Activated T-helper 9 cell treated with anti-CD3 and anti-CD28 coated beads, Interleukin-2, amount 50 U/mL, for 16 hours (primary cell): ENCODE measurements around the gene SFXN5.

Experiments
- DNase-seq: peaks from one replicate; pipeline ENCODE4 v3.0.0-alpha.2; 2020; ENCODE audit warnings: low read depth

Gene SFXN5

DNA sequence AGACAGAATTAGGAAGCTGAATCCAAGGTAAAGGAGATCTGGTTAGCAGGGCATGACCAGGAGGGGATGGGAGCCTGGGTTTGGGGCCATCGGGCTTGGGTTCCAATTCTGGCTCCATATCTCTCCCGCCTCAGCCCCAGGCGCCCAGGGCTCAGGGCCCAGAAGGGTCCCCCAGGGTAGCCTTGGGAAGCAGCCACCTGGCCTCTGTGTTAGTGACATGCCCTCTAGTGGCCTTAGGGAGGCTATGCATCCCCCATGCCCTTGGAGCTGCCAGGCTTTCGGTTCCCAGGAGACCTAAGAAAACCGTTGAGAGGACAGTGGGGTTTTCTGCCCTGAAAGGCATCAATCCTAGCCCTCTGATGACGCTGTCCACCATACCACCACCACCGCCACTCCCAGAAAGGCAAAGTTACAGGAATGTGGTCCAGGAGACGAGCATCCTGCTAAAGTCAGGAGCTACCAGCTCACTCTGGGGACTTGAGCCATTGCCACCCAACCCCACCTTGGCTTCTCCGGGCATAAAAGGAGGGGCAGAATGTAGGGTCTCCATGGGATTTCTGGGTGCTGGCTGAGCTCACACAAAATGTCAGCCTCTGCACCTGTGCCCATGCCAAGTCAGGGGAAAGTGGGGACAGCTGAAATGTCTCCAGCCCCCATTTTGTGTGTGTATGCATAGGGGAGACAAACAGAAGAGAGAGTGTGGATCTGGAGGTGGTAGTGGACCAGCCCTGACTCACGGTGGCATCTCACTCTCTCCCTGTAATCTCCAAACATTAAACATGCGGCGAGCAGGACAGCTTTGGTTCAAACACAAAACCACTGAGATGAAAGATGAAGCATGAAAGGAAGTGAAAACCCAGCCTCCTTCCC, 97.7 kb downstream of the SFXN5 start:
- DNase-seq, result no peak

DNA sequence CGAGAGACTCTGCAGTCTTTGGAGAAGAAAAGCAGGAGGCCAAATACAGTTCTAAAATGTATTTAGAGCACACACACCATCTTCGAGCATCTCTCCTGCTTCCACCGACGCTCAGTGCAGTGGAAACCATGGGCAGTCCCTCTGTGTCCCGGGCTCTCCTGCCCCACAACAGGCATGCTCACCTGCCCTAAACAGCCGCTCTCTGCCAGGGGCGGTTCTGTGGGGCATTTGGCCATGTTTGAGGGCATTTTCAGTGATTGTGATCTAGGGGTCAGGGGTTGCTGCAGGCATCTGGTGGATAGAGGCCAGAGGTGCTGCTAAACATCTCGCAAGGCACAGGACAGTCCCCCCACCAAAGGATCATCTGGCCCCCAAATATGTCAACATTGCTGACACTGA, 98.4 kb downstream of the SFXN5 start:
- no peak for DNase-seq

DNA sequence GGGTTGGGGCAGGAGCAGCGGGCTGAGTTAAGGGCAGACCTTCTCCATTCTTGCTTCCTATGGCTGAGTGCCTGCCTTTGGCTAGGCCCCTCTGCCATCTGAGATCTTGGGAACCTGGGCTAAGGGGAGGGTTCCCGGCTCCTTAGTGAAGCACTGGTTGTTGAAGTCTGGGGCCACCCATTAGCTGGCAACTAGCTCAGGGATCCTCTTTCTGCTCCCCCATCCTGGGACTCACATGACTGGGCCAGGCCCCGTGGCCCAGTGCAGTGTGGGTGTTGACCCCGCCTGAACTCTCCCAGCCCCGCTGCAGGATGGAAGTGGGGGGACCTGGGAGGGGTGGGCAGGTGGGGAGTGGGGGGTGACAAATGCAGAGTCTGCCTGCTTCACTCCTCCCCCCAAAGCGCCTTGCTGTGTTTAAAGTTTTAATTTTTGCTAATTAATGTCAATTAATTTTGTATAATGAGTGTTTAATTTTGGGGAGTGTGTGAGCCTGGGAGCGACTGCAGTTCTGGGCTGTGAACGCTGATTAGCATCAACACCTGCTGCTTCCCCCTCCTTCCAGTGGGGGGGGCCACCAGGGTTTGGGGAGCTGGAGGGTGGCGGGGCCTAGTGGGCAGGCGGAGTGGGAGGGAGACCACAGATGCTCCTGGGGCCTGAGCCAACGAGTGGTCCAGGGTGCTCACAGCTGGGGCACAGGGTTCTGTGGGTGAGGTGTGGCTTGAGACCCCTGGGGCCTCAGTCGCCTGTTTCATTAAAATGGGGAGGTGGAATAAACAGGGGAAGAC, 99.0 kb downstream of the SFXN5 start:
- no peak for DNase-seq

DNA sequence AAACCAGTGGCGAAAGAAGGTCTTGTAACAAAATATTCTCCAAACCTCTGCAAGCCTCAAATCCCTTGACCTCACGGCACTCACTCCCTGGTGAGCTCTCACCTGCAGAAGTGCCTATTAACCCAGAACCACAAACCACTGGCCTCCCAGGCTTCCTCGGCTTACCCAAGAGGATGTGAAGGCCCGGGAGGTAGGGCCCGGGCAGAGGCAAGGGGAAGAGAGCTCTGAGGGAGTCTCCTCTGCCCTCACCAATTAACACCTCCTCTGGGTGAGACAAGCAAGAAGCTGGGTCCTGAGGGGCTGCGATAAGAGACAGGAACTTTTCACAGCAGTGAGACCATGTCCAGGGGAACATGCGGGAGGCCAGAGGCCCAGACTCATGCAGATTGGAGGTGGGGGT, 100.5 kb downstream of the SFXN5 start:
- DNase-seq, result no peak

DNA sequence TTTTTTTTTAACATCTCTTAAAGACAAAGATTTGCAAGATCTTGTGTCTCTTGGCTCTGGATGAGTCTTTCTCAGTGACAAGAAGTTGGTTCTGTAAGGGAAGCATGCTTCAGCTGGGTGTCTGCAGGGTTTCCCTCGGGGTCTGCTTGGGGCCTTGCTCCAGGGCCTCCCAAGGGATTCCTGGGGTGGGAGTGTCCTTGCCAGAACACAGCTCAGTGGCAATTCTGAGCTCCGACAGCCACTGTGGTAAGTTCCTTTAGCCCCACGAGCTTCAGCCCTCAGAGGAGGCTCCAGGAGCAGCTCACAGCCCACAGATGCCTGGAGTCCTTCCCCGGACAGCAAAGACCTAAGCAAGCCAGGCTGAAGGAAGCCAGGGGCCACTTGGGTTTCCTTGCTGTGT, 101.8 kb downstream of the SFXN5 start:
- DNase-seq, result no peak

DNA sequence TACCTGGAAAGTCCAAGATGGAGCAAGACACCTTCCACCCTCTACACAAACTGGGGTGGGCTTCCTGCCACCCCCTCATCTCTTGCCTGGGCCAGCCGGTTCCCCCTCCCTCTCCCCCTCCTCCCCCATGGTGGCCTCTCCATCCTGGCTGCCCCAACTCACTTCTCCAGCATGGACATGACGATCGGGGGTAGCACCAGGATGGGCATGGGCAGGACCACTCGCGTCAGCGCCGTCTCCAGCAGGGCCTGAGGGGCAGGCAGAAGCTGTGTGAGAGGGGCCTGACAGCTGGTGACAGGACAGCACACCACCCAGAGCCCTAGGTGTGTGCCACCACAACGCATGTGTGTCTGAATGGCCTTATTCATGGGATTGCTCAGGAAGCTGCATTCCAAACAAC, 103.2 kb downstream of the SFXN5 start:
- DNase-seq, result no peak

DNA sequence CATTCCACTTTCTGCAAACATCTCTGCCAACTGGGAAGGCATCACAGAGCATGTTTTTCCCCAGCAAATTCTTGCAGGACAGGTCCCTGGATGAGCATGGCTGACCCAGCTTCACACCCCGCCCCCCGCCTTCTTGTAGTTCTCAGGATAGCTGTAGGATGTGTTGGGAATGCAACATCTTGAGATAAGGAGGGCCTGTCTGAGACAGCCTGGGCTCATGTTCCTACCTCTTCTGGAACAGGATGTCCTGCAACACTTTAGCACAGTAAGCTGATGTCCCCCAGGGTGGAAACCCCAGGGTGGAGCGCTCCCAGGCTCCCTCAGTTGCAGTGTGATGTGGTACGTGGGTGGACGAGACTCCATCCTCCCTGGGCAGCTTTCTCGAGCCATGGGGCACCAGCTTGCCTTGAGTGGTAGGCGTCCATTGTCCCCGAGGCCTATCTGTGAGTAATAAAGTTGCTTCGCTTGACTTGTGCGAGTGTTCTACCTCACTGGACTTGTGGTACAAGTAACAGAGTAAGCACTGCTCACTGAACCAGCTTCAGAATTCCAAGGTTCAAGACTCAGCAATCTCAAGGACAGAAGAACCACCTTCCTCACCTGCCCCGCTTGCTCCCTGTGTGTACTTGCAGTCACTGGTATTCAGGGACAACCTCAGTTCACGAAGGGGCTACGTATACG, 105.6 kb downstream of the SFXN5 start:
- no peak for DNase-seq

DNA sequence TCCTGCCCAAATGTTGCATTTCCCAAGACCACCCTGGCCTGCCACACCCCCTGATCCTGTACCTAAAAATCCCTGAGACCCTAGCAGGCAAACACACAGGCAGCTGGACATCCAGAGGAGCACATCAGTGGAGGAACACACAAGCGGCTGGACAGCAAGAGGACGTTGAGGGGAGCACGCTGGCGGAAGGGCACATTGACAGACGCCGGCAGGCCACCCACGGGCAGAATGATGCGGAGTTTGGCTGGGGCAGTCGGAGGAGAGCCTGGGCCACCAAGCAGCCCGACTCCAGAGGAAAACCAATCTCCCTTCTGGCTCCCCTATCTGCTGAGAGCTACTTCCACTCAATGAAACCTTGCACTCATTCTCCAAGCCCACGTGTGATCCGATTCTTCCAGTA, 106.5 kb downstream of the SFXN5 start:
- no peak for DNase-seq

DNA sequence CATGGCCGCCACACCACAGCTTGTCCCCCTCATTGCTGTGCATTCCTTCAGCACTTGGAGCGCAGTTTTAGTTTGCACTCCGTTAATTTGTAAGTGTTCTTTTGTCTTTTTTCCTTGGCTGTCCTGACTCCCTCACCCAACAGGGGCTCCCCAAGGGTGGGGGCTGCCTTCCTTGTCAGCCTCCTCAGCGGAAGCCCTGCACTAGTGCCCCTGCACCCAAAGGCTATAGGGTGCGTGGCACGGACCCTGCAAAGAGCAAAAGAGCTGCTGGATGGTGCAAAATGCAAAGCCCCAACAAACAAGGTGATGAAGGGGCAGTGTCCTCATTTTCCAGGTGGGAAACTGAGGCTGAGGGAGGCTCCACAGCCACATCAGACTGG, 107.4 kb downstream of the SFXN5 start:
- DNase-seq, result no peak

DNA sequence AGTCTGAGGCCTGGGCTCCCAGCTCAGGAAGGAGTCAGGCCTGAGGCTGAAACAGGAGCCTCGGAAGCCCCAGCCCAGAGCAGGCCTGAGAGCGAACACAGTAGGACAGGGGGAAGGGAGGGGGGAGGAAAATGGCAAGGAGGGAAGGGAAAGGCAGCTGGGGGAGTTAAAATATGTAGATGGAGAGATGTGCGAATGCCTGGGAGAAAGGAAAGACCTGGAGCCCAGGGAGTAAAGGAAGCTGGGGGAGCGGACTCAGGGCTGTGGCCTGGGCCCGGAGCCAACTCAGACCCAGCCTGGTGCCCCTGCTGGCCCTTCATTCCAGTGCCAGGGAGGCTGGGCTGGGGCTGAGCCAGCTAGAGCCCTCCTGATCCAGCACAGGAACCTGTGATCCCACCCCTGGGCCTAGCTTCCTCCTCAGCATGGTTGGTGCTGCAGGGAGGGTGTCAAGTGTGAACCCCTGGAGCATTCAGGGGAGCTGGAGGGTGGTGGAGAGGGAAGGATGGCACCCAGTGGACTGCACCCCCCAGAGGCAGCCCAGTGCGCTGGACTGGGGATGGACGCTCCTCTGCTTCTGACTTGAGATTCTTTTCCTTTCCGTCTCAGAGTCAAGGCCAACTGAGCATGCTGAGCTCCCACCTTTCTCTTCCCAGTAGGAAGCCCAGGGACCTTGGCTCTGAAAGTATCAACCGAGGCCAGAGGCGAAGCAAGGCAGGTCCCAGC, 107.9 kb downstream of the SFXN5 start:
- no peak for DNase-seq

DNA sequence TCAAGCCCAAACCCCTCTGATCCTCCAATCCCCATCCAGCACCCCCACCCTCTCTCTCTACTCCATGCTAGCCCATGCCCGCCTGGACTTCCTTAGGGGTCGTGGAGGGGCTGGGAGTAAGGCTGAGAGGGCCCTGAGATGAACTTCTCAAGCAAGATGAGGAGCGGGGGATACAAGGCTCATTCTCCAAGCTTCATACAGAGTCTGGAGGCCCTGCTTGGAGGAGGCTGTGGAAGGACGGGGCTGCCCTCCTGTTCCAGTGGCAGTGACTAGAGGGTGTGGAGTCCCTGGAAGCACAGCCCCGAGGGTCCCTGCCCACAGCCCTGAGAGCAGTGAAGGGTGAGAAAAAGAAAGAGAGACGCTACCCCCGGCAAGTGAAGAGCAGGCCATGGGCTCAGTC, 108.6 kb downstream of the SFXN5 start:
- DNase-seq, result no peak

DNA sequence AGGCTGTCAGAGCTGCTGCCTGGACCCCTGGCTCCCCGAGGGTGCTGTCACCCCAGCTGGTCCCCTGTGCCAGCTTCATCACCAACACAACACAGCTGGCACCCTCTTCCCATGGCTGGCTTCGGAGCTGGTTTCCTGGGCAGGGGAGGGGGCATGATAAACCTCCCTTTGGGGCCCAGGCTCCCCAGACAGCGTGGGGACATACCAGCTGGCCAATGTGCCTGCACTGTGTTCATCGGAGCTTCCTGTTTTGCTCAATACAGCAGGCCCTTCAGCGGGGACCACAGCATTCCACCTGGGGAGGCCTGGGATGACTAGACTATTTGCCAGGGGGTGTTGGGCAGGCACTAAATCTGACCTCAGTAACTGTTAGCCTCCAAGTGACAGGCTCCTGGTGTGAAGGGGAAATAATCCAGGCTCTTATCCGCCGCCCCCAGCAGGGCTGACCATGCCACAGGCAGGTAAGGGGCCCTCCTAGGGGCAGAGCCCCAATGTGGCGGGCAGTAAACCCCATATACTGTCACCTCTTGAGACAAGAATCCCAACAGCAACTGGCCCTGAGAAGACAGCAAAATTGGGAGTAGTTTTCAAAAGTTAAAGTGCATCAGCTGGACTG, 109.6 kb downstream of the SFXN5 start:
- DNase-seq, result no peak

DNA sequence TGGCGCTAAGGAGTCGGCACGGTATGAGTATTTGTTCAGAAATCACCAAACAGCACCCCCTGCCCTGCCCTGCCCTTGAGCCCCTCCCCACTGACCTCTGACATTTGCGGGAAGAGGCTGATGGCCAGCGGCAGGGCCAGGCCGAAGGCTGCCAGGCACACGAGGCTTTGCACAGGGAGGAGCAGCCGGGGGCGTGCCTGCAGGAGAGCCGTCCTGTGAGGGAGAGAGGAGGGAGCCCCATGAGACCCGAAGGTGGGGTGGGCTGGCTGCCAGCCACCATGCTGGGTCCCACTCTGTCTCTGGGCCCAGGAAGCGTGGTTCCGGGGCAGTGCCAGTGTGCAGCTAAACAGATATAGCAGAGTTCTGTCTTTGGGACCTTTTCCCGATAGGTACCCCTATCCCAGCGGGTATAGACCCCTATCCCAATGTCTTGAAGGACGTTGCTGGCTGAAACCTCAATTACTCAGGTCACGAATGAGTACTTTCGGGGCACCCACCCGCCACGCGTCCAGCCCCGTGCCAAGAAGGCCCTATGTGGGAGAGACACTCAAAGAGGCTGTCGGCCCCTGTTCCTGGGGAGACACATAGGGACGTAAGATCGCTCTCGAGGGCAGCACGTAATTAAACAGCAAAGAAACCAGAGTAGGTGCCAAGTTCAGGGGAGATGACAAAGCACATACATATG, 110.3 kb downstream of the SFXN5 start:
- no peak for DNase-seq

DNA sequence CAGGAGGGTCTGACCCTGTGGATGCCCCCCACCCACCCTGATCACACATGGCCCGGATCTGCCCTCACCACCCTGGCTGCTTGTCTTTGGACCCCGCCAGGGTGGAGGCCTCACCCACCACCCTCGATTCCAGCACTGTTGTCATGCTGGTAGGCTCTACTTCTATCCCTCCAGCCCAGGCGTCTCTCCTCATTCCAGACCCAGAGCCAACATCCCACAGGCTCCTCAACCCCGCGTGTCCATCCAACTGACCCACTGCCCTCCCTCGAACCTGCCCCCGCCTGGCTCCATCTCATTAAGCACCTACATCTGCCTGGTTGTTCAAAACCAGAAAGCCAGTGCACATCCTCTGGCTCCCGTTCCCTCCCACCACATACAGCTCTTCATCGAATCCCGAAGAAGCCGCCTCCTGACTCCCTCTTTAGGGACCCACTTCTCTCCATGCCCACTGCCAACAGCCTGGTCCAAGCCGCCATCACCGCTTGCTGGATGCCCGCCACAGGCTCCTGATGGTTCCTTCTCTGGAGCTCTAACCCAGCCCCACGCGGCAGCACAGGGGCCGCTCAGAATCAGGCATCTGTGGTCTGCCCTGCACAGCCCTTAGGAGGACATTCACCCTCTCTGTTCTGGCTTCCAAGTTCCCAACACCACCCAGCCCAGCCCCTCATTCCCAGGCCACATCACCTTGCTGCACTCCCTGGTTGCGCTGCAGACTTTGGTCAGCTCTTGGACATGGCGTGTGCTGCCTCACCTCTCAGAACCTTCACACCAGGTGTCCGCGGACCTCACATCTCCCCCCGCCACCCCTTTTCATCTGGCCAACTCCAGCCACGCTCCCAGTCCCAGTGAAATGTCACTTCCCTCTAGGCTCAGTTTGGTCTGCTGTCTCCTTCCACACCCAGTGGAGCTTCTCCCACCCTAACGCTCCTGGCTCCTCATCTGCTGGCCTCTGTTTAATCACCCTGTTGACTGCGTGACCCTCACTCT, 111.2 kb downstream of the SFXN5 start:
- no peak for DNase-seq

DNA sequence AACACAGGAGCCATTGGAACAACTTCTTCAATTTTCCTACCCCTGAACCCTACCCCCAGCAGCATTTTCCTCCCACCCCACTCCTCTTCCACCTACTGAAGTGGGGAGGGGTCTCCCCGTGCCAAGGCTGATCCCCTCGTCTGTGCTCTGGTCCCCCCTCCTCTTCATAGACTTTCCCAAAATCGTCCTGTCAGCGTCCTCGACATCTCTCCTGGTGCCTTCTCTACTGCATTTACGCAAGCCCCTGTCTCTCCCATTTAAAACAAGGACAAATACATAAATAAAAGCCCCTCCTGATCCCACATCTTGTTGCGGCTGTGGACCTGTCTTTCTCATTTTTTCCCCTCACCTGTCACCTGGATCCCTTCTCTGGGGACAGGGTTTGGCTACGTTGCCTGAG, 112.0 kb downstream of the SFXN5 start:
- DNase-seq, result no peak

DNA sequence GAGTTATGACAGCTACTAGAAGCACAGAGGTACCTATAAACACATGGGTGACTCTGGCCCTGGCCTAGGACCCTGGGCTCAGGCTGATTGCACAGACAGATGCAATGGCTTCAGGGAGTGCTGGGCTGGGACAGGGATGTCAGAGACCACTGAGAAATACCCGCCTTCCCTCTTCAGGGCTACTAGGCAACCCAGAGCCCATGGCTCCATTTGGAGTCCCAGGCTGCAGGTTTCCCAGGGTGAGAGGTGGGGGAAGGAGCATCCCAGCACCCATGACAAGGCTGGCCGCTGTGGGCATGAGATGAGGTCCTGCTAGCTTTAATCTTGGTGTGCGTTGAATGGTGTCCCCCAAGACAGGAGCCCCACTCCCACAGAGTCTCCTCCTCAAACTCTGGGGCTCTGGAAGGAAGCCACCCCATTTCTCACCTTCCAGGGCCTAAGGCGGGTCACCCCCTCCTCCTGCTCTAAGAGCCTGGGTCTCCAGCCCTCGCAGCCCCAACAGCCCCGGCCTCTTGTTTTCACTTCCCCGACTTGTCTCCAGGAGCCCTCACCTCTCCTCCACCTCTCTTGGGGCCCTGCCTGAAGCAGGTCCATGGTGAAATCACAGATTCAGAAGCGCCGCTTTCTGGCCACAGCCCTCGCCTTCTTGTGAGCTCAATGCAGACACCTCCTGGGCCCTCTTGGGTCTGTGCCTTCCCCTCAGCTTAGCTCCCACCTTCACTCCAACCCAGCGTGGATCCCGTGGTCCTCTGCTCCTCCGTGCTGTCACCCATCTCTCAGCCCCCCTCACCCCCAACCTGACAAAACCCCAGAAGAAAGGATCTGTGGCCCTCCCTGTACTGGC, 112.7 kb downstream of the SFXN5 start:
- DNase-seq, result no peak

DNA sequence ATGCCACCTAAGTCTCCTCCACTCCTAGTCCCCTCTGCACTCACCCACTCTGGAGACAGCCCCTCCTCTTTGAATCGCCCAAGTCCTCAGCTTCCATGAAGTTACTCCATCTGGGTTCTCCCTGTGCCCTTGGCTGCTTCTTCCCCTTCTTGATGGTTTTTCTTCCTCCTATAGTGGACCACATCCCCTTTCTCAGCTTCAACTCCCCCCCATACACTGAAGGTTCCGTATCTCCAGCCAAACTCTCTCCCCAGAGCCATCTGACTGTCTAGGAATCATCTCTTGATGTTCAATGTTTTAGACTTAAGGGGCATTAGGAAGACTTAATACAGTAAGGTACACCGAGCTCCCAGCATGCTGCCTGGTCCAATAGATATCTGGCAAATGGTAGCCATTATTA, 114.6 kb downstream of the SFXN5 start:
- DNase-seq, result no peak

DNA sequence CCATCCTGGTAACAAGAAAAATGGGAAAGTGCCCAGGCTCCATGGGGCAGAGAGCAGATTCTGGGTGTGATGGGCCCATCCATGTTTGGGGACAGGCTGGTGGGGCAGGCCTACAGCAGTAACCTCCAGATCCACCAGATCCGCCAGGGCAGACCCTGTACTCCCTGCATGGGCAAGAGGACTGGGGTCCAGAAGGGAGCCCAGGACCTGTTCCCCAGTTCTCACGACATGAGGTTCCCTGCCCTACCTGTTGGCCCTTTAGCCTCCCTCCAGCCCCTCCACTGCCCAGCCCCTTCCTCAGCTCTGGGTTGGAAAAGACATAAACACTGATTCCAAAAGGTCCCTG, 115.5 kb downstream of the SFXN5 start:
- DNase-seq, result no peak
